SK-N-SH treated with all-trans-retinoic acid at 6 μM for 48 hours (cell line): ENCODE data around the gene SULT1C4.

Experiments
- POU6F1 ChIP-seq: fragments of 250-450 bp; sonication (Bioruptor Pico); IDR thresholded peaks from 2 replicates; pipeline ENCODE4 v1.8.0; 2021; ENCODE audit warnings: low read depth, mild to moderate bottlenecking, moderate library complexity, borderline replicate concordance
- ZC3H10 ChIP-seq: fragments of 250-450 bp; sonication (Bioruptor Pico); IDR thresholded peaks from 2 replicates; pipeline ENCODE4 v1.5.1; 2021; ENCODE audit warnings: mild to moderate bottlenecking, moderate library complexity

GRCh38 chr2:108363024-108363907 is 14.5 kb upstream of the SULT1C4 start:
- TF ChIP-seq ZC3H10 (CRISPR knock-in tag) (no peak), POU6F1 (CRISPR knock-in tag) (no peak)
